SK-N-MC (cell line): ENCODE results near the gene CEP63.

Source experiments
- EZH2 ChIP-seq: fragments of 200-600 bp; sonication (generic); IDR thresholded peaks from one replicate; pipeline ENCODE4 v1.6.1; 2017; ENCODE audit warnings: antibody characterized with exemption
- POLR2AphosphoS5 ChIP-seq: IDR thresholded peaks from 2 replicates; pipeline ENCODE4 v1.6.1; 2012; ENCODE audit warnings: mild to moderate bottlenecking, low read depth, low read length, borderline replicate concordance

DNA sequence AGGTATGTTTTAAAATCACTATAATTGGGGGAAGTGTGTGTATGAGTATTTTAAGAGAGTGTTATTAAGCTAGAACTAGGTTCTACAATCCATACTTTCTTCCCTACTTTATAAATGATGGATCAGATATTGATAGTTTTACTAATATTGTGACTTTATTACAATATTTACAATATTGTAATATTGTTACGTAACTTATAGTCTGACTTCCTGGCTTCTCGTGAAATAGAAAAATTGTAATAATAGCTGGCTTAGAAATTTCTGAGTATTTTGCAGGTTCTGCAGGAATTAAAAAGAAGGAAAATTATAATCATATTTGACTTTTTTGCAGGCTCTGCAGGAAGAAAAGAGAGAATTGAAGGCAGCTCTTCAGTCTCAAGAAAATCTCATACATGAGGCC lies 60.0 kb downstream of the CEP63 start:
- no peak for TF ChIP-seq POLR2AphosphoS5
- no peak for TF ChIP-seq EZH2
